Measurements from ENCODE around the gene NFKBIZ.

The NFKBIZ gene

GRCh38 chr3:101825904-101826445 is 23.3 kb upstream of the NFKBIZ start:
- DNase-seq (ENCODE audit: low read depth), result peak; percentile 16

- DNase-seq (ENCODE audit: low read depth), result no peak
Observed at GRCh38 chr3:101827211-101828174, 21.8 kb upstream of the NFKBIZ start.

- DNase-seq (ENCODE audit: low read depth), result no peak
Observed at GRCh38 chr3:101828276-101828675, 21.0 kb upstream of the NFKBIZ start.

GRCh38 chr3:101828691-101829436 is 20.4 kb upstream of the NFKBIZ start:
- no peak for DNase-seq (ENCODE audit: low read depth)

GRCh38 chr3:101829437-101829830 is 19.9 kb upstream of the NFKBIZ start:
- no peak for DNase-seq (ENCODE audit: low read depth)

GRCh38 chr3:101829874-101830273 is 19.4 kb upstream of the NFKBIZ start:
- DNase-seq (ENCODE audit: low read depth), result no peak

GRCh38 chr3:101833446-101833974 is 15.8 kb upstream of the NFKBIZ start:
- DNase-seq (ENCODE audit: low read depth), result no peak

- DNase-seq (ENCODE audit: low read depth), result no peak
Observed at GRCh38 chr3:101835676-101836075, 13.6 kb upstream of the NFKBIZ start.

- DNase-seq (ENCODE audit: low read depth), result no peak
Observed at GRCh38 chr3:101836160-101836559, 13.2 kb upstream of the NFKBIZ start.

- DNase-seq (ENCODE audit: low read depth), result peak; percentile 60
Observed at GRCh38 chr3:101836652-101837598, 12.4 kb upstream of the NFKBIZ start.

GRCh38 chr3:101838691-101839090 is 10.6 kb upstream of the NFKBIZ start:
- no peak for DNase-seq (ENCODE audit: low read depth)

GRCh38 chr3:101840066-101840465 is 9.2 kb upstream of the NFKBIZ start:
- no peak for DNase-seq (ENCODE audit: low read depth)

- no peak for DNase-seq (ENCODE audit: low read depth)
Observed at GRCh38 chr3:101842245-101842934, 6.9 kb upstream of the NFKBIZ start.

- no peak for DNase-seq (ENCODE audit: low read depth)
Observed at GRCh38 chr3:101842935-101843330, 6.4 kb upstream of the NFKBIZ start.

GRCh38 chr3:101845425-101845824 is 3.9 kb upstream of the NFKBIZ start:
- DNase-seq (ENCODE audit: low read depth), result no peak

- DNase-seq (ENCODE audit: low read depth), result no peak
Observed at GRCh38 chr3:101846709-101847108, 2.6 kb upstream of the NFKBIZ start.

GRCh38 chr3:101847328-101847727 is 2.0 kb upstream of the NFKBIZ start:
- no peak for DNase-seq (ENCODE audit: low read depth)

GRCh38 chr3:101848326-101848725 is 988 bp upstream of the NFKBIZ start:
- no peak for DNase-seq (ENCODE audit: low read depth)

GRCh38 chr3:101849714-101850245 is 466 bp downstream of the NFKBIZ start:
- no peak for DNase-seq (ENCODE audit: low read depth)

- DNase-seq (ENCODE audit: low read depth), result no peak
Observed at GRCh38 chr3:101850246-101851051, 1.1 kb downstream of the NFKBIZ start.

Data from GM04504 (cell line).